ENCODE results near the gene TAF4B. TPM values are rescaled to one million over a fixed set of nuclear protein-coding genes. Genes with fewer than 3 reads are reported as not detected.
A peak's percentile ranks its signal among the peaks of the same experiment; 100 is the strongest.

Gene TAF4B
- total and polyA plus RNA-seq, 10 of the 15 experiments (the other 5 are each of a cell fraction or from before 2014, with no cell fraction given), result 2.3 to 15.0 (median 12.2) TPM

GRCh38 chr18:26438980-26439379 is 212.7 kb downstream of the TAF4B start (continued):
- TF ChIP-seq CUX1 (IDR thresholded peaks at IDR 0.05; ENCODE audit: insufficient replicate concordance, low read depth, low read length) (no peak), RFX5 (IDR thresholded peaks at IDR 0.05; ENCODE audit: low read depth, low read length) (no peak), TCF3 (IDR thresholded peaks at IDR 0.05; ENCODE audit: borderline replicate concordance, insufficient read depth, low read depth, low read length) (no peak), EZH2 (IDR thresholded peaks at IDR 0.05; ENCODE audit: borderline replicate concordance, control insufficient read depth, low read depth, low read length) (no peak), ZNF687 (IDR thresholded peaks at IDR 0.05) (no peak), TARDBP (IDR thresholded peaks at IDR 0.05; ENCODE audit: borderline replicate concordance) (no peak), RELA (IDR thresholded peaks at IDR 0.05; ENCODE audit: borderline replicate concordance, partially characterized antibody) (no peak), MAX (IDR thresholded peaks at IDR 0.05; ENCODE audit: low read depth, low read length) (no peak), CEBPB (IDR thresholded peaks at IDR 0.05; ENCODE audit: borderline replicate concordance in 1 of 2, low read depth in 2 of 2, low read length in 2 of 2) (no peak), CBX3 (IDR thresholded peaks at IDR 0.05; ENCODE audit: borderline replicate concordance, low read depth) (no peak), SUPT20H (IDR thresholded peaks at IDR 0.05; ENCODE audit: borderline replicate concordance, control insufficient read depth, low read depth, low read length) (no peak), NFYB (IDR thresholded peaks at IDR 0.05; ENCODE audit: insufficient read depth, low read depth, low read length) (no peak), ZNF622 (IDR thresholded peaks at IDR 0.05) (no peak), JUNB (IDR thresholded peaks at IDR 0.05) (no peak), MEF2A (IDR thresholded peaks at IDR 0.05; ENCODE audit: insufficient read depth, low read depth, low read length) (no peak), HDAC2 (IDR thresholded peaks at IDR 0.05) (no peak), FOS (IDR thresholded peaks at IDR 0.05; ENCODE audit: borderline replicate concordance, extremely low read depth, insufficient read length) (no peak), MEF2B (IDR thresholded peaks at IDR 0.05; ENCODE audit: partially characterized antibody, poor library complexity, severe bottlenecking) (peak; percentile 88), HCFC1 (IDR thresholded peaks at IDR 0.05; ENCODE audit: low read length) (no peak), MYC (IDR thresholded peaks at IDR 0.05; ENCODE audit: insufficient read depth, insufficient read length, insufficient replicate concordance, low read length, severe bottlenecking) (no peak), YY1 (IDR thresholded peaks at IDR 0.05; ENCODE audit: low read depth, low read length) (no peak), TCF12 (IDR thresholded peaks at IDR 0.05; ENCODE audit: low read depth, low read length) (no peak), POLR2AphosphoS2 (IDR thresholded peaks at IDR 0.05; ENCODE audit: low read depth, low read length) (no peak)

Data from GM12878 (cell line).